OCI-LY3 (cell line): ENCODE measurements around the gene PLA2G4E.

Experiments used
- H2AFZ ChIP-seq: fragments of 200-600, 300-600 bp; shearing (Covaris generic); 2 replicates; pipeline ENCODE4 v1.6.0; 2014; ENCODE audit warnings: antibody characterized with exemption, low read depth, low read length
- H3K27ac ChIP-seq: fragments of 200-600, 300-600 bp; sonication (generic); 2 replicates; pipeline ENCODE4 v1.5.1; 2014; ENCODE audit warnings: mild to moderate bottlenecking, low read length, moderate library complexity, mixed read lengths
- H3K27me3 ChIP-seq: fragments of 200-600, 300-600 bp; sonication (generic); 2 replicates; pipeline ENCODE4 v1.6.1; 2014; ENCODE audit warnings: low read depth, low read length, mixed read lengths
- H3K36me3 ChIP-seq: fragments of 200-600, 300-600 bp; sonication (generic); replicated peaks from 2 replicates; pipeline ENCODE3; 2014; ENCODE audit warnings: low read depth, low read length, mixed read lengths
- H3K4me1 ChIP-seq: fragments of 300-600, 200-600 bp; sonication (generic); 2 replicates; pipeline ENCODE4 v1.6.1; 2014; ENCODE audit warnings: low read length, mixed read lengths
- H3K4me2 ChIP-seq: fragments of 200-600, 300-600 bp; sonication (generic); 2 replicates; pipeline ENCODE4 v1.6.1; 2014; ENCODE audit warnings: low read length, mixed read lengths
- H3K4me3 ChIP-seq: fragments of 300-600, 200-600 bp; sonication (generic); 2 replicates; pipeline ENCODE4 v1.5.1; 2014; ENCODE audit warnings: antibody characterized with exemption, mild to moderate bottlenecking, low read length, moderate library complexity
- H3K79me2 ChIP-seq: fragments of 300-600, 200-600 bp; shearing (Covaris generic); 2 replicates; pipeline ENCODE4 v1.6.1; 2014; ENCODE audit warnings: mild to moderate bottlenecking, low read length, mixed read lengths
- H3K9ac ChIP-seq: fragments of 300-600, 200-600 bp; shearing (Covaris generic); 2 replicates; pipeline ENCODE4 v1.6.0; 2014; ENCODE audit warnings: mild to moderate bottlenecking, low read length, moderate library complexity
- H3K9me3 ChIP-seq: fragments of 200-600, 300-600 bp; shearing (Covaris generic); 2 replicates; pipeline ENCODE4 v1.6.1; 2014; ENCODE audit warnings: low read length, mixed read lengths; ENCODE audit not compliant: insufficient read depth
- H4K20me1 ChIP-seq: fragments of 200-600, 300-600 bp; sonication (generic); 2 replicates; pipeline ENCODE4 v1.6.1; 2016; ENCODE audit warnings: low read length, mixed read lengths; ENCODE audit not compliant: insufficient read depth
- CTCF ChIP-seq: fragments of 200-600, 300-600 bp; sonication (generic); IDR thresholded peaks from 2 replicates; pipeline ENCODE4 v1.5.1; 2014; ENCODE audit warnings: antibody characterized with exemption, low read length, low read depth
- EZH2phosphoT487 ChIP-seq: fragments of 200-600 bp; shearing (Covaris generic); IDR thresholded peaks from 2 replicates; pipeline ENCODE4 v1.6.1; 2018; ENCODE audit warnings: antibody characterized with exemption, mixed run types, low read depth

Gene PLA2G4E

DNA sequence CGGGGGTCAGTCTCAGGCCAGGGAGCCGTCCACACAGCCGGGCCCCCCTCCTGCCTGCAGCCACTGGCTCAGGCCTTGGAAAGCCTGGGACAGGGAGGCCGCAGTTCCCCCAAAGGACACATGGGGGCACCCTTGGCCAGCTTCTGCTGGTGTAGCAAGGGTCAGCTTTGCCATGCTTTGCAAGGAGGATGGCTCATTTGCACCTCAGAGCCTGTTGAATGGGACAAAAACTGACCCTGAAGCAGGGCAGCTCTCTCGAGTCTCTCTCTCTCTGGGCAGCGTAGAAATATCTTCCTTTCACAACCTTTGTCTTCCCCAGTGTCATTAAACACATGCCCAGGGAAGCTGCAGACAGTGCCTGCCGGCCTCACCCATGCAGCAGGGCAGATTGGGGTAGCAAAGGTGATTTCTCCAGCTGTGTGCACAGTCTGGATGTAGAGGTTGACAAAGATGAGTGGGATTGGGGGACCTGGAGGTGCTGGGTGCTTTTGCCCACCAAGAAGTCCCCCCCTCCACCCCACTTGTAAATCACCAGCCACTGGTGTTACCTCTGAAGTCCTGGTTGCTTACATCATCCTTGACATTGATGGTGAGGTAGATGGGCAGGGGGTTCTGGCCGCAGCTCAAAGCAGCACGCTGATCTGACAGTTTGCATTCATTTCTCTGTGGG is 31.1 kb downstream of the PLA2G4E start:
- Histone ChIP-seq H2AFZ (no peak overlapping the region), H3K9ac (no peak overlapping the region)
- TF ChIP-seq CTCF: peak; percentile 92
- no peak for TF ChIP-seq EZH2phosphoT487

DNA sequence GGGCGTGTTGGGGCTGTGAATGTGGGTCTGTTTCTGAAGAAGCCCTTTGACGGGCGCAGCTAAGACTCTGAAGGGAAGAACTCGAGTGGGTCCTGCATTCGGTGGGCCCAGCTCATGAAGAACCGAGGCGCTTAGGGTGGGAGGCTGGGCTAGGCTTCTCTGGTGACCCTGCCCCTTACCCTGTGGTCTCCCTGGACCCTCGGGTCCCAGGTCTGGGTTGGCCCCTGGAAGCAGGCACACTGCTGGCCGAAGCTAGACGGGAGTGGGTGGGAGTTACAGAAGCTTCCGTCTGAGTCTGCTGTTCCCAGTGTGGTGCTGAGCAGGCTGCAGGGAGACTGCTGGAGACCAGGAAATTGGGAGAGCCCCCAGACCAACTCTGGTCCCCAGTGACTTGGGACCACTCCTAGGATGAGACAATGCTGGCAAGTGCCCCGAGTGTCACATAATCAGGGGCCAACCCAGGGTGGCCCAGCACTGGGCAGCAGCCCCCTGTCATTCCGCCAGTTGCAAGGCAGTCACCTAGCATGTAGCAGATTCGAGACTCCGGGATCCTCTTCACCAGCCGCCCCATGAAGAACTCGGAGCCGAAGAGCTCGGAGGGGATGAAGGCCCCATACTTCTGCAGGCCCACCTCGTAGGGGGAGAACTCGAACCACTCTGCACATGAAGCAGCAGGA is 31.8 kb downstream of the PLA2G4E start:
- Histone ChIP-seq H3K4me2 (no peak overlapping the region), H3K27me3 (peaks cover 7% of the 10 kb centered on the region; the same call in 1 of the 2 replicates), H4K20me1 (no peaks in the 10 kb centered on the region), H3K36me3 (no peaks in the 10 kb centered on the region), H3K9me3 (no peaks in the 10 kb centered on the region), H3K79me2 (no peaks in the 10 kb centered on the region), H3K27ac (no peak overlapping the region), H3K9ac (no peak overlapping the region), H2AFZ (no peak overlapping the region), H3K4me1 (no peaks in the 10 kb centered on the region), H3K4me3 (no peak overlapping the region)
- TF ChIP-seq EZH2phosphoT487 (no peak), CTCF (no peak)

More for the DNA sequence above, 31.1 kb downstream of the PLA2G4E start:
- H3K79me2 ChIP-seq: no peaks in the 10 kb centered on the region
- H3K36me3 ChIP-seq: no peaks in the 10 kb centered on the region
- H3K4me1 ChIP-seq: no peaks in the 10 kb centered on the region
- no peak overlapping the region for H3K4me3 ChIP-seq
- no peaks in the 10 kb centered on the region for H3K9me3 ChIP-seq
- H4K20me1 ChIP-seq: no peaks in the 10 kb centered on the region
- peaks cover 7% of the 10 kb centered on the region; the same call in 1 of the 2 replicates for H3K27me3 ChIP-seq
- H3K4me2 ChIP-seq: no peak overlapping the region
- H3K27ac ChIP-seq: no peak overlapping the region

DNA sequence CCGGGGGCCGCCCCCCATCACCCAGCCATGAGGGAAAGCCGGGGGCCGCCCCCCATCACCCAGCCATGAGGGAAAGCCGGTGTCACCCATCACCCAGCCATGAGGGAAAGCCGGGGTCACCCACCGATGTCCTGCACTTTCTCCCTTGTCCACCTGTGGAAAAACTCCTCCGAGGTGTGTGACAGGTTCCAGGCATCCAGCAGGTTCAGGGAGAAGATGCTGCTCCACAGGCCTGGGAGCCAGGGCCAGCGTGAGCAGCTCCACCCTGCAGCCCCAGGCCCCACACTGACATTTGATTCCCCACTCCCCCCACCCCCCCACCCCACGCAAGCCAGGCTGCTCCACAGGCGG is 32.9 kb downstream of the PLA2G4E start:
- no peak for TF ChIP-seq EZH2phosphoT487
- no peak for TF ChIP-seq CTCF
- Histone ChIP-seq H3K4me3 (no peak overlapping the region), H3K9ac (no peak overlapping the region)

DNA sequence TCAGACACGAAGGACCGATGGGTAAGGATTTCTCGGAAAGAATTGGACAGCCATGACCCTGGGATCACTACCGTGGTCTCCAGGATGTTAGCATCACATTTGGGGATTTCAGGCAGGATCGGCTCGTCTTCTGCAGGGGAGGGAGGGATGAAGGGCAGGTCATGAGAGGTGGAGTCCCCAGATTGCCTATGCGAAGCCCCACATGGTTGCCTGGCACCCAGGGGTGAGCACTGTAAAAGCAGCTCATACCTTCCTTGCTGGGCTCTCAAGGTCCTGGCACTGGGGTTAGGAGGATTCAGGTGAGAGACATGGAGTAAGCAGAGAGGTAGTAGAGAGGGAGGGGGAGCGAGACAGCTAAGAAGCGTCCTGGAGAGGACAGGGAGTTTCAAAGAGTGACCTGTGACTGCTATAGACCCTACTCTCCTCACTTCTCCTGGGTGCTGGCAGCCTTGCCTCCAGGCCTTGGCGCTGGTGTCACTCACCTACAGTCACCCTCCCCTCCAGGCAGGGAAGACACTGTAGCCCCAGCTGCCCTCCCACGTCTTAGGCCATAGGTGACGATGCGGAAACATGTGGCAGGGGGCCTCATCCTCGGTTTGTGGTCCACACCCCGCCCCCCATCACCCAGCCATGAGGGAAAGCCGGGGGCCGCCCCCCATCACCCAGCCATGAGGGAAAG is 33.5 kb downstream of the PLA2G4E start:
- no peak for TF ChIP-seq EZH2phosphoT487
- no peak for TF ChIP-seq CTCF
- no peak overlapping the region for H3K4me2 ChIP-seq

More for the DNA sequence above, 32.9 kb downstream of the PLA2G4E start:
- H3K4me2 ChIP-seq: no peak overlapping the region
- peaks cover 7% of the 10 kb centered on the region; the same call in 1 of the 2 replicates for H3K27me3 ChIP-seq
- H3K79me2 ChIP-seq: no peaks in the 10 kb centered on the region
- H3K27ac ChIP-seq: no peak overlapping the region
- no peaks in the 10 kb centered on the region for H4K20me1 ChIP-seq
- no peaks in the 10 kb centered on the region for H3K9me3 ChIP-seq
- no peaks in the 10 kb centered on the region for H3K4me1 ChIP-seq
- H3K36me3 ChIP-seq: no peaks in the 10 kb centered on the region
- H2AFZ ChIP-seq: no peak overlapping the region

More for the DNA sequence above, 33.5 kb downstream of the PLA2G4E start:
- peaks cover 7% of the 10 kb centered on the region; the same call in 1 of the 2 replicates for H3K27me3 ChIP-seq
- no peaks in the 10 kb centered on the region for H3K4me1 ChIP-seq
- H3K9ac ChIP-seq: no peak overlapping the region
- no peaks in the 10 kb centered on the region for H3K79me2 ChIP-seq
- H2AFZ ChIP-seq: no peak overlapping the region
- H4K20me1 ChIP-seq: no peaks in the 10 kb centered on the region
- H3K4me3 ChIP-seq: no peak overlapping the region
- no peaks in the 10 kb centered on the region for H3K9me3 ChIP-seq
- H3K36me3 ChIP-seq: no peaks in the 10 kb centered on the region
- no peak overlapping the region for H3K27ac ChIP-seq
